PC-9 (cell line): ENCODE results near the gene MPI.

Source experiments
- EZH2 ChIP-seq: fragments of 200-600 bp; sonication (generic); IDR thresholded peaks from 2 replicates; pipeline ENCODE4 v1.8.0; 2017; ENCODE audit warnings: antibody characterized with exemption, low read depth
- TF ChIP-seq, protein P1 (sequence below): fragments of 200-600 bp; sonication (generic); conservative IDR thresholded peaks from 2 replicates; pipeline ENCODE4 v1.6.1; 2017; ENCODE audit warnings: mixed run types, antibody characterized with exemption, mild to moderate bottlenecking, moderate library complexity

DNA sequence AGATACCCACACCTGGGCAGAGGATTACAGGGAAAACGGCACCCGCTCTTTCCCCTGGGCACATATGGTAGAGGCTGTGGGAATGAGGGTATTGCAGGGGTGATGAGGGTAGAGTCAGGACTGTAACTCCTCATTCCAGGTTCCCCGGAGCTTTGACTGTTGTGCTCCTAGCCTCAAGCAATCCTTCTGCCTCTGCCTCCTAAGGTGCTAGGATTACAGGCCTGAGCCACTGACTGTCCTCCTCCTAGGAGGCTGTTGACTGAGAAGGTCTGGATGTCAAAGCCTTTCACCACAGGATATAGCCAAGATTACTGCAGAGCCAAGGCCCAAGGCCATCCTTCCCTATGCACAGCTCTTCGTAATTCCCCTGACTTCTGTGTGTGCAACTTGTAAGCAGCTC, 1.1 kb upstream of the MPI start:
- TF ChIP-seq, protein P1, sequence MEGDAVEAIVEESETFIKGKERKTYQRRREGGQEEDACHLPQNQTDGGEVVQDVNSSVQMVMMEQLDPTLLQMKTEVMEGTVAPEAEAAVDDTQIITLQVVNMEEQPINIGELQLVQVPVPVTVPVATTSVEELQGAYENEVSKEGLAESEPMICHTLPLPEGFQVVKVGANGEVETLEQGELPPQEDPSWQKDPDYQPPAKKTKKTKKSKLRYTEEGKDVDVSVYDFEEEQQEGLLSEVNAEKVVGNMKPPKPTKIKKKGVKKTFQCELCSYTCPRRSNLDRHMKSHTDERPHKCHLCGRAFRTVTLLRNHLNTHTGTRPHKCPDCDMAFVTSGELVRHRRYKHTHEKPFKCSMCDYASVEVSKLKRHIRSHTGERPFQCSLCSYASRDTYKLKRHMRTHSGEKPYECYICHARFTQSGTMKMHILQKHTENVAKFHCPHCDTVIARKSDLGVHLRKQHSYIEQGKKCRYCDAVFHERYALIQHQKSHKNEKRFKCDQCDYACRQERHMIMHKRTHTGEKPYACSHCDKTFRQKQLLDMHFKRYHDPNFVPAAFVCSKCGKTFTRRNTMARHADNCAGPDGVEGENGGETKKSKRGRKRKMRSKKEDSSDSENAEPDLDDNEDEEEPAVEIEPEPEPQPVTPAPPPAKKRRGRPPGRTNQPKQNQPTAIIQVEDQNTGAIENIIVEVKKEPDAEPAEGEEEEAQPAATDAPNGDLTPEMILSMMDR = no peak
- TF ChIP-seq EZH2 = no peak
